ENCODE data around the gene ALDH3B1. TPM values are rescaled to one million over a fixed set of nuclear protein-coding genes. Genes with fewer than 3 reads are reported as not detected.

ALDH3B1 gene
- total and polyA plus RNA-seq, 2 donors (not counting 1 experiment from before 2014, with no cell fraction given): 39.0 to 57.6 TPM

DNA sequence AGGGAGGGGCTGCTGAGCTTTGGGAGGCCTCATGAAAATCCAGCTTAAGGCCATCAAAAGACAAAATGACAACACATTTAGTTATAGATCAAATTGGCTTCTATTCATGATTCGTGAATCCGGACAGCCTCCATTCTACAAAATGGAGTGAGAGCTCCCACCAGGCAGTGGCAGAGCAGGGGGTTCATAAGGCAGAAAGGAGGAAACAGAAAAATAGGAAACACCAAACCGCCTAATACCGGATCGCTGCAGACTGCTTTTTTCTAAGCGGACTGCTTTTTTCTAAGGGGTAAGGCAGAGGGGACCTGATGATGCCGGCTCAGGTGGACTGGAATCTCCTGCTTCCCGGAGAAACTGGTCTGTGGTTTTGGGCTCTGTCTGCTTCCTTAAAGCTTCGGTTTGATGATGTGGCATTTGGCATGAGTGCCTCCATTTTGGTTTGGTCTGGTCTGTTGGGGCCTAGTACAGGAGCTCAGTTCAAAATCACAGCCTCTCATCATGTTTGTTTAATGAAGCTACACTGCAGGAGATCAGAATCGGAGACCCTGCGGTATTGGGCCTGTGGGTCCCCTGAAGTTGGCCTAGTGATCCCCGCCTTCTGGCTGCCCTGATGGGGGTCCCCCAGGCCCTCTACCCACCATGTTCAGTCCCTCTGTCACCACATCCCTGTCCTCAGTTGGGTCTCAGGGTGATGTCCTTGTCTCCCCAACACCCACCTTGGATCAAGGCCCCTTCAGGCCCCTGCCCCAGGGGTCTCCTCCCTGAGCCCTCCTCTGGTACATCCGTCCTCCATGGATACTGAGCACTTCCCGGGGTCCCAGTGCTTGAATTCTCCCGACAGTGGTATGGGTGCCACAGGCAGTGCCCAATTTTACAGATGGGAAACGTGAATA, 1.2 kb downstream of the ALDH3B1 start:
- peak overlapping the region; percentile 97 for H3K27ac ChIP-seq (ENCODE audit: insufficient read depth, low read length)
- TF ChIP-seq EZH2 (IDR thresholded peaks at IDR 0.05; ENCODE audit: low read length, missing control alignments): no peak
- TF ChIP-seq, protein P1, sequence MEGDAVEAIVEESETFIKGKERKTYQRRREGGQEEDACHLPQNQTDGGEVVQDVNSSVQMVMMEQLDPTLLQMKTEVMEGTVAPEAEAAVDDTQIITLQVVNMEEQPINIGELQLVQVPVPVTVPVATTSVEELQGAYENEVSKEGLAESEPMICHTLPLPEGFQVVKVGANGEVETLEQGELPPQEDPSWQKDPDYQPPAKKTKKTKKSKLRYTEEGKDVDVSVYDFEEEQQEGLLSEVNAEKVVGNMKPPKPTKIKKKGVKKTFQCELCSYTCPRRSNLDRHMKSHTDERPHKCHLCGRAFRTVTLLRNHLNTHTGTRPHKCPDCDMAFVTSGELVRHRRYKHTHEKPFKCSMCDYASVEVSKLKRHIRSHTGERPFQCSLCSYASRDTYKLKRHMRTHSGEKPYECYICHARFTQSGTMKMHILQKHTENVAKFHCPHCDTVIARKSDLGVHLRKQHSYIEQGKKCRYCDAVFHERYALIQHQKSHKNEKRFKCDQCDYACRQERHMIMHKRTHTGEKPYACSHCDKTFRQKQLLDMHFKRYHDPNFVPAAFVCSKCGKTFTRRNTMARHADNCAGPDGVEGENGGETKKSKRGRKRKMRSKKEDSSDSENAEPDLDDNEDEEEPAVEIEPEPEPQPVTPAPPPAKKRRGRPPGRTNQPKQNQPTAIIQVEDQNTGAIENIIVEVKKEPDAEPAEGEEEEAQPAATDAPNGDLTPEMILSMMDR (conservative IDR thresholded peaks at IDR 0.05 in 1 of 2, IDR thresholded peaks at IDR 0.05 in 1 of 2; ENCODE audit: low read depth in 1 of 2, low read length in 2 of 2): no peak
- peak overlapping the region; percentile 95 for H3K9ac ChIP-seq (ENCODE audit: insufficient read depth, low read length)
- peaks cover 21% of the 10 kb centered on the region for H3K79me2 ChIP-seq (ENCODE audit: control insufficient read depth, insufficient read depth, low read length)
- peaks cover 33% of the 10 kb centered on the region for H3K4me1 ChIP-seq (ENCODE audit: control insufficient read depth, extremely low read depth, insufficient read depth, low read length)
- H3K4me2 ChIP-seq (ENCODE audit: extremely low read depth, insufficient read depth, low read length): peak overlapping the region; percentile 85
- no peaks in the 10 kb centered on the region for H3K27me3 ChIP-seq (ENCODE audit: control insufficient read depth, insufficient read depth, low read length)
- no peak overlapping the region for H2AFZ ChIP-seq (ENCODE audit: low read length)
- peak in 1 of 2 donors; percentile 23 for DNase-seq (ENCODE audit: low read depth in 2 of 2)
- no peaks in the 10 kb centered on the region for H3K9me3 ChIP-seq (ENCODE audit: control insufficient read depth, insufficient read depth, low read depth, low read length)
- no peaks in the 10 kb centered on the region for H4K20me1 ChIP-seq (ENCODE audit: control insufficient read depth, extremely low read depth, insufficient read depth, low read length)
- peak overlapping the region; percentile 52 to 67 (median 60) for H3K4me3 ChIP-seq (replicated peaks in 1 of 4; ENCODE audit: control extremely low read depth in 1 of 4, insufficient read depth in 1 of 4, low read depth in 3 of 4, low read length in 4 of 4)
- peaks cover 6% of the 10 kb centered on the region for H3K36me3 ChIP-seq (ENCODE audit: control insufficient read depth, insufficient read depth, low read length)

DNA sequence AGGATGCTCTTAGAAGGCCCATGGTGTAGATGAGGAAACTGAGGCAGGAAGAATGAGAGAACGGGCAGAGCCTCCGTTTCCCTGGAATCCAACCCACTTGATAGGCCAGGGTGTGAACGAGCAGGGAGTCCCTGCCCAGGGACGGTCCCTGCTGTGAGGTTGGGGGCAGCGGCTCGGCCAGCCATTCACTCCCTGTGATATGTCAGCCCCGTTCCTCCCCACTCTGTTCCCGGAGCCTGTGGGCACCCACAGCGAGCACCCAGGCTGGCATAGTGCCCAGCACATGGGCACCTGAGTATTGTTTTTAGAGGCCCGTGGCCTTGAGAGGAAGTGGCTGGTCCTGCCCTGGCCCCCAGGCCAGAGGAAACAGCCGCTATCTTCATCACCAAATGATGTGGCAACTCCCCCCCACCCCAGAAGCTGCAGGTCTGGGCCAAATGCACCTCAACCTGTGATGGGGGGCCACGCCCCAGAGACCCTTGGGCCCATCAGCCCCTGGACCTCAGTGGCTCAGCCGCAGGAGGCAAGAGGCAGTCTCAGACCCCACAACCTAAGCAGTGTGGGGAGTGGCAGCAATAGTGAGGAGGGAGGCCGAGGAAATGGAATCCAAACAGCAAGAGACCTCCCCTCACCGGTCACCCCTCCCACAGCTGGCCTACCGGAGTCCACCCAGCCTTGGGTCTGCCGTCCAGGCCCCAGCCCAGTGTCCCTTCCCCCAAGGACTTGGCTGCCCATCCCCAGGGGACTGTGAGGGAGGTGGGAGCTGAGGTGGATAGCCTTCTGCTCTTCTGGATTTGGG, 2.1 kb downstream of the ALDH3B1 start:
- Histone ChIP-seq H3K9me3 (ENCODE audit: control insufficient read depth, insufficient read depth, low read depth, low read length) (no peaks in the 10 kb centered on the region), H3K4me2 (ENCODE audit: extremely low read depth, insufficient read depth, low read length) (no peak overlapping the region), H2AFZ (ENCODE audit: low read length) (no peak overlapping the region), H3K27ac (ENCODE audit: insufficient read depth, low read length) (peak overlapping the region; percentile 97), H3K9ac (ENCODE audit: insufficient read depth, low read length) (peak overlapping the region; percentile 57), H4K20me1 (ENCODE audit: control insufficient read depth, extremely low read depth, insufficient read depth, low read length) (no peaks in the 10 kb centered on the region), H3K4me1 (ENCODE audit: control insufficient read depth, extremely low read depth, insufficient read depth, low read length) (peaks cover 40% of the 10 kb centered on the region), H3K79me2 (ENCODE audit: control insufficient read depth, insufficient read depth, low read length) (peaks cover 21% of the 10 kb centered on the region), H3K4me3 (replicated peaks in 1 of 4; ENCODE audit: control extremely low read depth in 1 of 4, insufficient read depth in 1 of 4, low read depth in 3 of 4, low read length in 4 of 4) (no peak overlapping the region), H3K36me3 (ENCODE audit: control insufficient read depth, insufficient read depth, low read length) (peaks cover 6% of the 10 kb centered on the region), H3K27me3 (ENCODE audit: control insufficient read depth, insufficient read depth, low read length) (no peaks in the 10 kb centered on the region)
- no peak for TF ChIP-seq EZH2 (IDR thresholded peaks at IDR 0.05; ENCODE audit: low read length, missing control alignments)
- TF ChIP-seq, protein P1 (conservative IDR thresholded peaks at IDR 0.05 in 1 of 2, IDR thresholded peaks at IDR 0.05 in 1 of 2; ENCODE audit: low read depth in 1 of 2, low read length in 2 of 2): no peak
- no peak for DNase-seq (ENCODE audit: low read depth in 2 of 2)
